ENCODE results near the gene GSTM2.
"Not testable (repeated sequence)": the region's sequence is repeated elsewhere in the genome, so short reads cannot be mapped to it uniquely, and the experiment has no call there.

- not testable (repeated sequence) for TF ChIP-seq CTCF (IDR thresholded peaks at IDR 0.05 in 8 of 11, conservative IDR thresholded peaks at IDR 0.05 in 3 of 11); POLR2A (IDR thresholded peaks at IDR 0.05); POLR2AphosphoS5 (IDR thresholded peaks at IDR 0.05)
Measured at GRCh38 chr1:109709822-109710221, 42.0 kb downstream of the GSTM2 start.

All from spleen (tissue), 7 donors.